ENCODE measurements around the gene TCHHL1. TPM values are rescaled to one million over a fixed set of nuclear protein-coding genes. Genes with fewer than 3 reads are reported as not detected.
A peak's percentile ranks its signal among the peaks of the same experiment; 100 is the strongest.

TCHHL1 gene
- total and polyA plus RNA-seq, 9 of the 15 experiments (the other 6 are each of a cell fraction or from before 2014, with no cell fraction given): not detected

DNA sequence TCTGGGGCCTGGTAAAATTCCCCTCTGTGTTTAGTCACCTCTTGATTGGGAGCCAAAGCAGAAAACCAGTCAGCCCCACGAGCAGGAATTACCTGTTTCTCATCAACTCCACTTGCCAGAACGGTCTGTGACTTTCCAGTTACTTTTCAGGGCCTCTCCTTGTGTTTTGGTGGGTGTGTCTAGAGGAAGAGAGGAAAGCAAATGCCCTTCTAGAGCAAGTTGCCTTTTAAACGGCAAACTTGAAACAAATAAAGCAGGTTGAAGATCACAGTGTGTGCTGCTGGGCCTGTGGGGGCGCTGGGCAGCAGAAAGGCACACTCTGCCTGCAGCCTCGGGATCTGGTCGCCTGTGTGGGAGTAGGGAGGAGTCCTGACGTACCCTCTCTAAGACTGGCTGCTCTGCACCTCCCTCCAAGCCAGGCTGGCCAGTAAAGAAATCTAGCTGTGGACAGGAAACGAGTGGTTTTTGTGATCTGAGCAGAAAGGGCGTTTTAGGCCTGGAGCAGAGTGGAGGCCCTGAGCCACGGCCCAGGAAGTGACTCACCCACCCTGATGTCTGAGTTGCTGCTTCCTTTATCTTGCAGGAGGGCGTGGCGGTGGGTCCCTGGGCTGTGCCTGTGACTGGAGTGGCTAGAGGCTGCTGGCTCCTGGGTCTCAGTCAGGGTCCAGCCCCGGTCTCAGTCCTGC, 41.0 kb downstream of the TCHHL1 start (continued):
- TF ChIP-seq, protein P1, sequence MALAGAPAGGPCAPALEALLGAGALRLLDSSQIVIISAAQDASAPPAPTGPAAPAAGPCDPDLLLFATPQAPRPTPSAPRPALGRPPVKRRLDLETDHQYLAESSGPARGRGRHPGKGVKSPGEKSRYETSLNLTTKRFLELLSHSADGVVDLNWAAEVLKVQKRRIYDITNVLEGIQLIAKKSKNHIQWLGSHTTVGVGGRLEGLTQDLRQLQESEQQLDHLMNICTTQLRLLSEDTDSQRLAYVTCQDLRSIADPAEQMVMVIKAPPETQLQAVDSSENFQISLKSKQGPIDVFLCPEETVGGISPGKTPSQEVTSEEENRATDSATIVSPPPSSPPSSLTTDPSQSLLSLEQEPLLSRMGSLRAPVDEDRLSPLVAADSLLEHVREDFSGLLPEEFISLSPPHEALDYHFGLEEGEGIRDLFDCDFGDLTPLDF (CRISPR knock-in tag; IDR thresholded peaks at IDR 0.05): no peak
- TF ChIP-seq, protein P2, sequence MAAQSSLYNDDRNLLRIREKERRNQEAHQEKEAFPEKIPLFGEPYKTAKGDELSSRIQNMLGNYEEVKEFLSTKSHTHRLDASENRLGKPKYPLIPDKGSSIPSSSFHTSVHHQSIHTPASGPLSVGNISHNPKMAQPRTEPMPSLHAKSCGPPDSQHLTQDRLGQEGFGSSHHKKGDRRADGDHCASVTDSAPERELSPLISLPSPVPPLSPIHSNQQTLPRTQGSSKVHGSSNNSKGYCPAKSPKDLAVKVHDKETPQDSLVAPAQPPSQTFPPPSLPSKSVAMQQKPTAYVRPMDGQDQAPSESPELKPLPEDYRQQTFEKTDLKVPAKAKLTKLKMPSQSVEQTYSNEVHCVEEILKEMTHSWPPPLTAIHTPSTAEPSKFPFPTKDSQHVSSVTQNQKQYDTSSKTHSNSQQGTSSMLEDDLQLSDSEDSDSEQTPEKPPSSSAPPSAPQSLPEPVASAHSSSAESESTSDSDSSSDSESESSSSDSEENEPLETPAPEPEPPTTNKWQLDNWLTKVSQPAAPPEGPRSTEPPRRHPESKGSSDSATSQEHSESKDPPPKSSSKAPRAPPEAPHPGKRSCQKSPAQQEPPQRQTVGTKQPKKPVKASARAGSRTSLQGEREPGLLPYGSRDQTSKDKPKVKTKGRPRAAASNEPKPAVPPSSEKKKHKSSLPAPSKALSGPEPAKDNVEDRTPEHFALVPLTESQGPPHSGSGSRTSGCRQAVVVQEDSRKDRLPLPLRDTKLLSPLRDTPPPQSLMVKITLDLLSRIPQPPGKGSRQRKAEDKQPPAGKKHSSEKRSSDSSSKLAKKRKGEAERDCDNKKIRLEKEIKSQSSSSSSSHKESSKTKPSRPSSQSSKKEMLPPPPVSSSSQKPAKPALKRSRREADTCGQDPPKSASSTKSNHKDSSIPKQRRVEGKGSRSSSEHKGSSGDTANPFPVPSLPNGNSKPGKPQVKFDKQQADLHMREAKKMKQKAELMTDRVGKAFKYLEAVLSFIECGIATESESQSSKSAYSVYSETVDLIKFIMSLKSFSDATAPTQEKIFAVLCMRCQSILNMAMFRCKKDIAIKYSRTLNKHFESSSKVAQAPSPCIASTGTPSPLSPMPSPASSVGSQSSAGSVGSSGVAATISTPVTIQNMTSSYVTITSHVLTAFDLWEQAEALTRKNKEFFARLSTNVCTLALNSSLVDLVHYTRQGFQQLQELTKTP (IDR thresholded peaks at IDR 0.05; ENCODE audit: low read depth in 1 of 2, partially characterized antibody in 2 of 2): peak in 1 of 2 experiments; percentile 41
- TF ChIP-seq EGR1 (conservative IDR thresholded peaks at IDR 0.05): peak; percentile 90
- TF ChIP-seq, protein P3, sequence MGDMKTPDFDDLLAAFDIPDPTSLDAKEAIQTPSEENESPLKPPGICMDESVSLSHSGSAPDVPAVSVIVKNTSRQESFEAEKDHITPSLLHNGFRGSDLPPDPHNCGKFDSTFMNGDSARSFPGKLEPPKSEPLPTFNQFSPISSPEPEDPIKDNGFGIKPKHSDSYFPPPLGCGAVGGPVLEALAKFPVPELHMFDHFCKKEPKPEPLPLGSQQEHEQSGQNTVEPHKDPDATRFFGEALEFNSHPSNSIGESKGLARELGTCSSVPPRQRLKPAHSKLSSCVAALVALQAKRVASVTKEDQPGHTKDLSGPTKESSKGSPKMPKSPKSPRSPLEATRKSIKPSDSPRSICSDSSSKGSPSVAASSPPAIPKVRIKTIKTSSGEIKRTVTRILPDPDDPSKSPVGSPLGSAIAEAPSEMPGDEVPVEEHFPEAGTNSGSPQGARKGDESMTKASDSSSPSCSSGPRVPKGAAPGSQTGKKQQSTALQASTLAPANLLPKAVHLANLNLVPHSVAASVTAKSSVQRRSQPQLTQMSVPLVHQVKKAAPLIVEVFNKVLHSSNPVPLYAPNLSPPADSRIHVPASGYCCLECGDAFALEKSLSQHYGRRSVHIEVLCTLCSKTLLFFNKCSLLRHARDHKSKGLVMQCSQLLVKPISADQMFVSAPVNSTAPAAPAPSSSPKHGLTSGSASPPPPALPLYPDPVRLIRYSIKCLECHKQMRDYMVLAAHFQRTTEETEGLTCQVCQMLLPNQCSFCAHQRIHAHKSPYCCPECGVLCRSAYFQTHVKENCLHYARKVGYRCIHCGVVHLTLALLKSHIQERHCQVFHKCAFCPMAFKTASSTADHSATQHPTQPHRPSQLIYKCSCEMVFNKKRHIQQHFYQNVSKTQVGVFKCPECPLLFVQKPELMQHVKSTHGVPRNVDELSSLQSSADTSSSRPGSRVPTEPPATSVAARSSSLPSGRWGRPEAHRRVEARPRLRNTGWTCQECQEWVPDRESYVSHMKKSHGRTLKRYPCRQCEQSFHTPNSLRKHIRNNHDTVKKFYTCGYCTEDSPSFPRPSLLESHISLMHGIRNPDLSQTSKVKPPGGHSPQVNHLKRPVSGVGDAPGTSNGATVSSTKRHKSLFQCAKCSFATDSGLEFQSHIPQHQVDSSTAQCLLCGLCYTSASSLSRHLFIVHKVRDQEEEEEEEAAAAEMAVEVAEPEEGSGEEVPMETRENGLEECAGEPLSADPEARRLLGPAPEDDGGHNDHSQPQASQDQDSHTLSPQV (IDR thresholded peaks at IDR 0.05): peak; percentile 64; the same call in 1 of the 2 replicates
- TF ChIP-seq TAF9B (IDR thresholded peaks at IDR 0.05; ENCODE audit: partially characterized antibody): peak; percentile 69
- TF ChIP-seq ETV5 (CRISPR knock-in tag; IDR thresholded peaks at IDR 0.05; ENCODE audit: low read depth): peak; percentile 99
- TF ChIP-seq L3MBTL2 (IDR thresholded peaks at IDR 0.05): peak; percentile 83
- no peak for TF ChIP-seq MCM3 (IDR thresholded peaks at IDR 0.05)
- TF ChIP-seq, protein P4, sequence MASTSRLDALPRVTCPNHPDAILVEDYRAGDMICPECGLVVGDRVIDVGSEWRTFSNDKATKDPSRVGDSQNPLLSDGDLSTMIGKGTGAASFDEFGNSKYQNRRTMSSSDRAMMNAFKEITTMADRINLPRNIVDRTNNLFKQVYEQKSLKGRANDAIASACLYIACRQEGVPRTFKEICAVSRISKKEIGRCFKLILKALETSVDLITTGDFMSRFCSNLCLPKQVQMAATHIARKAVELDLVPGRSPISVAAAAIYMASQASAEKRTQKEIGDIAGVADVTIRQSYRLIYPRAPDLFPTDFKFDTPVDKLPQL (IDR thresholded peaks at IDR 0.05; ENCODE audit: extremely low read depth, insufficient read length): peak; percentile 51
- peak; percentile 99 for TF ChIP-seq ZFX (CRISPR knock-in tag; IDR thresholded peaks at IDR 0.05)
- no peak for TF ChIP-seq ZNF133 (CRISPR knock-in tag; IDR thresholded peaks at IDR 0.05)
- TF ChIP-seq SOX6 (IDR thresholded peaks at IDR 0.05): peak; percentile 62; the same call in 1 of the 2 replicates
- 0 out of 4 replicates have a peak, but pooled peaks of 1 of the 2 experiments have one; percentile 44 for TF ChIP-seq KDM4B (IDR thresholded peaks at IDR 0.05; ENCODE audit: borderline replicate concordance in 2 of 2, low read depth in 1 of 2)
- TF ChIP-seq ZSCAN29 (IDR thresholded peaks at IDR 0.05): no peak
- peak; percentile 49 for TF ChIP-seq NFIC (IDR thresholded peaks at IDR 0.05)
- no peak for TF ChIP-seq FOXK1 (CRISPR knock-in tag; IDR thresholded peaks at IDR 0.05; ENCODE audit: borderline replicate concordance)
- no peak for TF ChIP-seq ILF3 (IDR thresholded peaks at IDR 0.05; ENCODE audit: borderline replicate concordance)
